GM18868 (cell line): ENCODE data around the gene SLC1A5.
"Not testable (repeated sequence)": the region's sequence is repeated elsewhere in the genome, so short reads cannot be mapped to it uniquely, and the experiment has no call there.

Source experiments
- ATAC-seq: cut with Tn5 transposase; IDR thresholded peaks from one replicate; pipeline ENCODE4 v1.9.1; 2021; ENCODE audit warnings: mild to moderate bottlenecking, moderate library complexity; ENCODE audit not compliant: unreplicated experiment

SLC1A5 gene

GRCh38 chr19:46802152-46802551, 13.8 kb upstream of the SLC1A5 start:
- ATAC-seq = no peak

DNA sequence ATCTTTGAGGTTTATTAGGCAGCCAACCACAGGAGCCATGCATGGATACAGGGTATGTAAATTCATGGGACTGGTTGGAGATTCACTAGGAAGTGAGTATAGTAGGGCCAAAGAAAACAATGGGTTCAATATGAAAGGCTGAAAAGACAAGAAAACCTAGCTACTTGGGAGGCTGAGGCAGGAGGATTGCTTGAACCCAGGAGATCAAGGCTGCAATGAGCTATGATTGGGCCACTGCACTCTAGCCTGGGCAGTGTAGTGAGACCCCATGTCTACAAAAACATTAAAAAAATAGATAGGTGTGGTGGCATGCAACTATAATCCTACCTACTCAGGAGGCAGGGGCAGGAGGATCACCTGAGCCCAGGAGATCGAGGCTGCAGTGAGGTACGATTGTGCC, 10.3 kb upstream of the SLC1A5 start:
- ATAC-seq = no peak

DNA sequence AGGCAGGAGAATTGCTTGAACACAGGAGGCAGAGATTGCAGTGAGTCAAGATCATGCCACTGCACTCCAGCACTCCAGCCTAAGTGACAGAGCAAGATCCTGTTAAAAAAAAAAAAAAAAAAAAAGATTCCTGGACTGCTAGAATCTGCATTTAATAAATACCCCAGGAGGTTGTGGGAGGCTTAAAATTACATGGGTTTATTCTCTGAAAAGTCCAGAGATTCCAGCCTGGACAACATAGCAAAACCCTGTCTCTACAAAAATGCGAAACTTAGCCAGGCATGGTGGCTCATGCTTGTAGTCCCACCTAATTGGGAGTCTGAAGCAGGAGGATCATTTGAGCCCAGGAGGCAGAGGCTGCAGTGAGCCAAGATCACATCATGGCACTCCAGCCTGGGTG, 9.5 kb upstream of the SLC1A5 start:
- no peak for ATAC-seq

DNA sequence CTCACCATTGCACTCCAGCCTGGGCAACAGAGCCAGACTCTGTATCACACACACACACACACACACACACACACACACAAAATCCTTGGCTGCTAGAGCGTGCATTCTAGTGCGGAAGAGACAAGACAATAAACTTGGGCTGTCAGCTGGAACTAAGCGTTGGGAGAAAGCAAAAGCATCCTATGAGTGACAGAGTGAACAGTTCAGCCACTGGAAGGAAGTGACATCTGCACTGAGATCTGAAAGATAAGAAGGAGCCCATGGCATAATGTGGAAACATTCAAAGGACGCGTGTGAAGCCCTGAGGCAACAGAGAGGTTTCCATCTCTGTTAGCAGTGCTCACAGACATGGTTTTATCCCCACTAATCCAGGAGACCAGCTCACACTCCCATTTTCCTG, 3.5 kb upstream of the SLC1A5 start:
- no peak for ATAC-seq

GRCh38 chr19:46789371-46789770, 977 bp upstream of the SLC1A5 start:
- ATAC-seq = no peak

GRCh38 chr19:46788968-46789338, 559 bp upstream of the SLC1A5 start:
- no peak for ATAC-seq

- ATAC-seq = no peak
Measured at GRCh38 chr19:46787331-46788261, 798 bp downstream of the SLC1A5 start.

DNA sequence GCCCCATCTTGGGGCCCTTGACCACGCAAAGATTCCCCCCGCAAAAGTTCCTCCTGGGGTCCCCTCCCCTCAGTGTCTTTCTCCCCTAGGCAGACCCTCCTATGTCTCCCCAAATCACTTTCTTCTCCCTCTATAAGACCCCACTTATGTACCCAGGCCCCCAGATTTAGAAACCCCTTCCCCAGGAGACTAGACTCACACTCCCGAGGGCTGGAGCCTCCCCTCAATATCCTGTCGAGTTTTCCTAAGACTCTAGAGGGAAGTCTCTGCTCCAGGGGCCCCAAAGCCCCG, 1.4 kb downstream of the SLC1A5 start:
- ATAC-seq = no peak

DNA sequence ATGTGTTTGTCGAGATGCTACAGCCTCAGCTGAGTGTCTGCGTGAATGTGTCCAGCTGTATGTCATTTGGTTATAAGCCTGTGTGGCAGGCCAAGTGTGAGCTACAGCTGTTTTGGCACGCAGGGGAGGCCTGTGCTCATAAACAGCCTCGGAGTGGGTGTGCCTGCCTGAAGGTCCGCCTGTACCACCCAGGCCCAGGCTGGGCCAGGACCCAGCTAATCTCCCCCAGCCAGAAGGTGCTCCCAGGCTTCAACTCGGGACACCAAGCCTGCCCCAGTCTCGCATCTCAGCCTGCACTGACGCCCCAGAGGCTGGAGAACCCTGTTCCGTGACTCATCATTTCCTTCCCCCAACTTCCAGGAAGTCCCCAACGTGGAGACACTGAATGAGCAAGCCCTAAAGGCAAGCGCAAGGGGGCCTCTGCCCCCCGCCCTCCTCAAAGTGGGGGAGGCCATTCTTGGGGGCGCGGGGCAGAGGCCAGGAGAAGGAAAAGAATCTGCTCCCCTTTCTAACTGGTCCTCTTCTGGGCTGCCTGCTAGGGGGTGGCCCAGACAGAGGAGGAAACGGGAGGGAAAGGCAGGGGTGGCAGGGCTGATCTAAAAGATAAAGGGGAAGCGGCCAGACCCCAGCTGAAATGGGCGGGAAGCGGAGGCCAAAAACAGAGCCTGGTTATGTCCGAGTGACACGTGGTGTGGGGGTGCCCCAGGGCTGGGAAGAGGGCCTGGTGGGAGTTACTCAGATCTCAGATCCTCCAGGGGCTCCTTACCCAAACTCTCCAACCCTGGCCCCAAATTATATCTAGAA, 2.0 kb downstream of the SLC1A5 start:
- ATAC-seq = no peak

GRCh38 chr19:46785980-46786235, 2.5 kb downstream of the SLC1A5 start:
- no peak for ATAC-seq

DNA sequence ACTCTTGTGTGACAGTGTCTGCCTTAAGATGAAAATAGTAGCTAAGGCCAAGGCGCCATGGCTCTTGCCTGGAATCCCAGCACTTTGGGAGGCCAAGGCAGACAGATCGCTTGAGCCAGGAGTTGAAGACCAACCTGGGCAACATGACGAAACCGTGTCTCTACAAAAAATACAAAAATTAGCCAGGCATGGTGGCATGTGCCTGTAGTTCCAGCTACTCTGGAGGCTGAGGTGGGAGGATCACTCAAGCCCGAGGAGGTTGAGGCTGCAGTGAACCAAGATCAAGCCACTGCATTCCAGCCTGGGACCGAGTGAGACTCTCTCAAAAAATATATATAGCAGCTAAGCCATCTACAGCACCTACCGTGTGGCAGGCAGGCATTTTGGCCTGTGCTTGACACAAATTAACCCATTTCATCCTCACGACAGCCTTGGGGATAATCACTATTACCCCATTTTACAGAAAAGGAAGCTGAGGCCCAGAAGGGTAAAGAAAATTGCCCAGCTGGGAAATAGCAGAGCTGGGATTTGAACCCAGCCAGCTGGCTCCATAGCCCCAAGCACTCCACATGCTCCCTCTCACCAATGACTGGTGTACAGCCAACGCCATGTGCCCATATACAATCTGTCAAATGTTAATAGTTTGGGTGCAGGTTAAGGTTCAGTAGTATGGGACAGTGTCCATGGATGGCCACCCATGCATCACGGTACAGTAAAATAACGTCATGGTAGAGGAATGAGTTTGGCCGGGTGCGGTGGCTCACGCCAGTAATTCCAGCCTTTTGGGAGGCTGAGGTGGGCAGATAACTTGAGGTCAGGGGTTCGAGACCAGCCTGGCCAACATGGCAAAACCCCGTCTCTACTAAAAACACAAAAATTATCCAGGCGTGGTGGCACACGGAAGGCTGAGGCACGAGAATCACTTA, 3.1 kb downstream of the SLC1A5 start:
- no peak for ATAC-seq

- ATAC-seq = no peak
Measured at GRCh38 chr19:46784262-46785053, 3.9 kb downstream of the SLC1A5 start.

GRCh38 chr19:46783670-46784069, 4.7 kb downstream of the SLC1A5 start:
- ATAC-seq = no peak

GRCh38 chr19:46782355-46783019, 5.9 kb downstream of the SLC1A5 start:
- ATAC-seq = no peak

- ATAC-seq = not testable (repeated sequence)
Measured at GRCh38 chr19:46777956-46778645, 10.3 kb downstream of the SLC1A5 start.

DNA sequence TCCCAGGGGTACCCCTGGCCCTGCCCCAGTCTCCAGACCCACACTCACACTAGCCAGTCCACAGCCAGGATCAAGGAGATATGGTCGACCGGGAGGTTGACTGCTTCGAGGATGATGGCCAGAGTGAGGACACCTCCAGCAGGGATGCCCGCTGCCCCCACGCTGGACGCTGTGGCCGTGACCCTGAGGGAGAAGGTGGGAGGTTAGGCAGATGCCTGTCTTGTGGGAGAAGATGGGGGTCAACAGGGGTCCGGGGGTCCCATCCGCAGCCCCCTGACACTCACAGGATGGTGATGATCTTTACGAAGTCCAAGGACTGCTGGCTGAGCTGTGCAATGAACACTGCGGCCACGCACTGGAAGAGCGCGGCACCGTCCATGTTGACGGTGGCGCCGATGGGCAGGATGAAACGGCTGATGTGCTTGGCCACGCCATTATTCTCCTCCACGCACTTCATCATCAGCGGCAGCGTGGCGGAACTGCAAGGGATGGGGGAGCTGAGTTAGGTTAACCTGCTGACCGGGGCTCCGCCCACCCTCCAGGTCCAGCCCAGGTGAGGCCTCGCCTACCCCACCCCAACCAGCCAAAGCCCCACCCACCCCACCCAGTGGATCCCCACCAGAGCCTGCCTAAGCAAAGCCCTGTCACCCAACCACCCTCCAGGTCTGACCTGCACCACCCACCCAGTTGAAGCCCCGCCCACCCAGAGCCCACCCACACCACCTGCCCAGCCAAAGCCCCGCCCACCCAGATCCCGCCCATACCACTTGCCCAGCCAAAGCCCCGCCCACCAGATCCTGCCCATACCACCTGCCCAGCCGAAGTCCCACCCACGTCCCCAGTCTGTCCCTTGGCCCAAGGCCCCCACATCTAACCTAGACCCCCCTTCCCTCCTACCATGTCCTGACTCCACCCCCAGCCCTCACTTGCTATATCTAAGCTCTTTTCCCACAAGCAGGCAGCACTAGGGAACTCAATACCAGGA, 11.2 kb downstream of the SLC1A5 start:
- ATAC-seq = no peak

DNA sequence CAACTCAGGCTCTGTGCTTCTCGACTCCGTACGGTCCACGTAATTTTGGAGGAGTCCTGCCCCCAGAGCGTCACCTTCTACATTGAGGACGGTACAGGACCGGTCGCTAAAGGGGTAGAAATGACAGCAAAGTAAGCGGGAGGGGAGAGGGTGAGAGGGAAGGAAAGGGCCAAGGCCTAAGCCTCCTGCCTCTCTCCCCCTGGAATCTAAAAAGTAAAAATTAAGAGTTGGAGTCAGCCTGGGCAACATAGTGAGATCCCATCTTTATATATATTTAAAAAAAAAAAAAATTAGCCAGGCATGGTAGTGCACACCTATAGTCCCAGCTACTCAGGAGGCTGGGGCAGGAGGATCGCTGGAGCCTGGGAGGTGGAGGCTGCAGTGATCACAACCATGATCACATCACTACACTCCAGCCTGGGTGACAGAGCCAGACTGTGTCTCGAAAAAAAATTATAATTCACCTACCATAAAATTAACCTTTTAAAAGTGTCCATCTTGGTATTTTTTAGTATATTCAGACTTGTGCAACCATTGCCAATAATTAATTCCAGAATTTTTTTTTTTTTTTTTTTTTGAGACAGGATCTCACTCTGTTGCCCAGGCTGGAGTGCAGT, 12.6 kb downstream of the SLC1A5 start:
- ATAC-seq = no peak

- no peak for ATAC-seq
Measured at GRCh38 chr19:46773018-46773399, 15.4 kb downstream of the SLC1A5 start.
